Activated CD4-positive, alpha-beta T cell treated with anti-CD3 and anti-CD28 coated beads for 24 hours (primary cell): ENCODE results near the gene THAP4.
"Not testable (repeated sequence)": the region's sequence is repeated elsewhere in the genome, so short reads cannot be mapped to it uniquely, and the experiment has no call there.

Experiments
- DNase-seq, 2 donors: peaks; one replicate each; pipeline ENCODE4 v3.0.0-alpha.2; 2020; ENCODE audit warnings: low read depth in 2 of 2

Gene THAP4

DNA sequence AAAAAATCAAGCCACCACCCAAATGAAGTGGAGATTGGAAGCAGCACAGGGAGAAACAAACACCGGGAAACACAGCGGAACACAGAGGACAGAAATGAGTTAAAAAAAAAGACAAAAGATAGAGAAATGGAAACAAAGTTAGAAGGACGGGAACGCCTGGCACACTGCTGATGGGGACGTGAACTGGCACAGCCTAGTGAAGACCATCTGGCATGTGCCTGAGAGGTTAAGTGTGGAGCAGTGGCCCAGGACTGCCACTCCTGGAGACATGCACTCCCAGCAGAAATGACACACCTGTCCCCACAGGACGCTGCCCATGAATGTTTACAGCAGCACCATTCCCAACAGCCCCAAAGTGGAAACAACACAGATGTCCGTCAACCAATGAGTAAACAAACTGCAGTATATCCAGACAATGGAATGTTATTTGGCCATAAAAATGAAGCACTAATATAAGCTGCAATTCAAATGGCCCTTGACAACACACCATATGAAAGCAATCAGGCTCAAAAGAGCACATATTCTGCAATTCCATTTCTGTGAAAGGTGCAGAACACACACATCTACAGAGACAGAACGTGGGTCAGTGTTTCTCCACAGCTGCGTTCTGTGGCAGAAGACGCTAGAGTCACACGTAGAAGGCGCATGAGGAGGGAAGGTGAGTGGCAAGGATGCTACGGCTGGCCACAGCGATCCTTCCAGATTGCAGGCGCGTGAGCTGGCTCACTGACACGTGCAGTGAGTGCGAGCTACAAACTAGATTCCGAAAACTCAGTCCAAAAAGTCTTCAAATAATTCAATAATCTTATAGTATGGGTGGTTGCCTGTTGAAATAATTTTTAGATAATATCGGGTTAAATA, 24.6 kb downstream of the THAP4 start:
- DNase-seq: no peak

DNA sequence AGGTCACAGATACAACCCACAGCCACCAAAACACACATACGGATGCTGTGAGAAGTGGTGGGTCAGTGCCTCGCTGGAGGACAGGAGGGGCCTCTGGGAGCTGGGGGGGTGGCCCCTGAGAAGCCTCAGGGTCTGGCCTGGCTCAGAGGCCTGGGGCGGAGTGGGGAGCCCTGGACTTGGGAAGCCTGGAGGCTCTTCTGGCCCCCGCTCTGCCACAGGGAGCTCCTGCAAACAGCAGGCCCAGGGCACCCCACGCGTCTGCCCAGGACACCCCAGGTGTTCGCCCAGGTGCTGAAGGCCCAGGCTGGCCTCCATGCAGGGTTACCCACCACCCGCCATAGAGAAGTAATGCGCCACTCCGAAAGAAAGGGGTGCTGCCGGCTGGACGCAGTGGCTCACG, 25.9 kb downstream of the THAP4 start:
- no peak for DNase-seq

DNA sequence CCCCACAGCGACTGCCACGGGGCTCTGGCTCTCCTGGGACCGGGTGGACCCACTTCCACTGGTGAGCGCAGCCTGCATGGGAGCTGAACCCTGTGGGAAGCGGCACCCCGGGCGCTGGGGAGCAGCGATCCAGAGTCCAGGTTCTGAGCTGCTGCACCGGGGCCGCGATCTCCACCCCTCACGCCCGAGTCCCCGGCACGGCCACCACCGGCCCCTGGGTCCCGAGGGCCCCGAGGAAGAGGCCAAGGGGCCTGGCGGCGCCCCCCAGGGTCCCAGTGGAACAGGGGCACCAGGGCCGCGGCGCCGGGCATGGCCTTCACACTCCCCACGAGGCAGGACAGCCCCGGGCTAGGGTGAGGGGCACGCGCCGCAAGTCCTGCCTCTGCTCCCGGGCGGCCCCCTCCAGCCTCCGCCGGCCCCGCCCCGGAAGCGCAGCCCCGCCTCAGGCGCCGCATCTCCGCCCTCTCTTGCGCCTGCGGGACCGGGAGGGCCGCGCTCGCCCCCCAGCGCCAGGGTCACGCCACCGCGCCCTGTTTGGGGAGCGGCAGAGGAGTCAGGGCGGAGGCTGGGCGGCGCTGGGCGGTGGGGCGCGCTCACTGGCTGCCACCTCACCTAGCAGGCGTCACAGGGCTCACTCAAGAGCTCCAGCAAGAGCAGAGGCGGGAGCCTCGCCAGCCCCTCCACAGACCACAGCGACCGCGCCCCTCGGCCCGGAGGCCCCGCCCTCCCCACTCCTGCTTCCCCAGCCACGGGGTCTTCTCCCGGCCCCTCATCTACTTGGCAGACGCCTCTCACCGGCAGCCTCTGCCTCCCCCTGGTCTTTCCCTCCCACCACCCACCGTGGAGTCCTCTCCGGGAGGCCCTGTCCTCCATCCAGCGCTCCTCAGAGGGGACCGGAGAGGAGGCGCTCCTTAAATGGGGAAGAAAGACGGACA, 26.8 kb downstream of the THAP4 start:
- peak; percentile 80 to 86 for DNase-seq

DNA sequence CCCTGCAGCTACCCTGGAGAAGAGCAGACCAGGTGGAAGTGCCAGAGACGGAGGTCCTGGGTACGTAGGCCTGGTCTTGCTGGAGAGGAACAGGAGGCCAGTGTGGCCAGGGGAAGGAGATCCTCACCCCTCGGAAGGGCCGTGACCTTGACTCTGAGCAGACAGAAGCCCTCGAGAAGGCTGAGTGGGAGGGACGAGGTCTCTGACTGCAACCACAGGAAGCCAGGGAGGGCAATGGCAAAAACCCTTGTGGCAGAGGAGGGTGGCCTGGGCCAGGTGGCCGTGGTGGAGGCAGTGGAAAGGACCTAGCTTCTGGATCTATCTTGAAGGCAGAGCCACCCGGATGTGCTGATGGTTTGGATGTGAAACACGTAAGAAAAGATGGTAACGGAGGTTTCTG, 28.1 kb downstream of the THAP4 start:
- DNase-seq: no peak

DNA sequence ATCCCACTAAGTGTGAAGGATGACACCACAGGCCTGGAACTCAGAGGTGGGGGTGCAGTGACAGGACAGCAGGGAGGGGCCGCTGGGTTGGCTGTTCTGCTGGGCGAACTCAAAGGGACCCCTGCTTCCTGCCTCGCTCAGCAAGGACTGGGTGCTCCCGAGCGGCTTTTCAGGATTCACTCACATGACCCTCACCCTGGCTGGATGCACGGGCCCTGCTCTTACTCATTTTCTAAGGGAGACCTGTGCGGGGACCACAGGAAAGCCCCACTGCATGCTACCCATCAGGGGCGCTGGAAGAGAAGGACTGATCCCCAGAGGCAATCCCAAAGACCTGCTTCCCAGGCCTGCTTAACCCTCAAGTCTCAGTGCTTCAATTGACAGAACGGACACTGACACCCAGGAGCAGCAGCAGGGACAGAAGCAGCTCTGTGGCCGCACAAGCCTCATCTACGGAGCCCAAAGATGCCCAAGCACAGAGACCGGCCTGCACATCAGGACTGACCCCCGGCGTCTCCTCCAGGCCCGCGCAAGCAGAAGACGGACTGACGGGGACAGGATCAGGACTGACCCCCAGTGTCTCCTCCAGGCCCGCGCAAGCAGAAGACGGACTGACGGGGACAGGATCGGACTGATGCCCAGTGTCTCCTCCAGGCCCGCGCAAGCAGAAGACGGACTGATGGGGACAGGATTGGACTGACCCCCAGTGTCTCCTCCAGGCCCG, 29.6 kb downstream of the THAP4 start:
- no peak for DNase-seq

DNA sequence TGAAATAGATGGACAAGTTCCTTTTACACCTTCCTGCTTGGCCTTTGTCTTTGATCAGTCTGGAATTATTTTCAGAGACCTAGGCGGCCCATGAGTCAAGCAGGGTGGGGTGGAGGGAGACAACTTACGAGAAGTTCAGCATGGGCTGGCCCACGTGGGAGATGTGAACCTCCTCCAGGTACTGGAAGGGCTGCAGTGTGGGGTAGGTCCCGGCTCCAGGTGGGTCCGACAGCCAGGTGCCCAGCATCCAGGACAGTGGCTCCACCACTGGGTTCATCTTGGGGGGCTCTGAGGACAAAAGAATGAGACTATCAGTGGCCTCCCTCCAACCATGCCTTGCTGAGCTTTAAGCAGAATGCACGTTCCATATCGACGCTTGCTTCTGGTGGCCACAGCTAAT, 30.8 kb downstream of the THAP4 start:
- no peak for DNase-seq

DNA sequence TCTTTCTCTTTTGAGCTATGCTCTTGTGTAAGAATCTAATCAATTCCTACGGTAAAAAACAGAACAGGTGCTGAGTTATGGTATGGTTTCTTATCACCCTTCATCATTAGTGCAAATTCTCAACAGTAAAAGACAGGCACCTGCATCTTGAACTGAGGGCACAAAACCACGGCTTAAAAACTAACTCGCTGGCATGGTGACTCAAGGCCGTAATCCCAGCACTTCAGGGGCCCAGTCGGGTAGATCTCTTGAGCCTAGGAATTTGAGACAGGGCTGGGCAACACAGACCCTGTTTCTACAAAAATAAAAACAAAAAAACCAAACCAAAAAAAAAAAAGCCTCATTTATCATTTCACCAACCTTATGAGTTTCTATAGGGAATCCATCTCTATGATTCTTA, 33.3 kb downstream of the THAP4 start:
- DNase-seq: no peak

DNA sequence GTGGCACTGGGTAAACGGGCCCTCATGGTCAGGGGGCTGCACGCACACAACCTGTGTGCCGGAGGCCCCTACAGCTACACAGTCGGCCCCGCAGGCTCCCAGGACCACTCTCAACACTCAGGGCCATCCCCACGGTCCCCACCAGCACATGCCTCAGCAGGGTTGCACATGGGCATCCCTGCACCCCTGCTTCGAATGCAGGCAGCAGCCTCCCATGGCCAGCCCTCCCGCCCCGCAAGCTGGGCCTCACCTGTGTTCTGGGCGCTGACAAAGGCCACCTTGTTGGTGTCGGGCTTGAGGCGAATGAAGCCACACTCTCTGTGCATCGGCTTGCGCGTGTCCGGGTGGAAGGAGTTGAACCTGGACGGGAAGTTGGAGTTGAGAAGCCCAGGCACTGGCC, 34.2 kb downstream of the THAP4 start:
- no peak for DNase-seq

DNA sequence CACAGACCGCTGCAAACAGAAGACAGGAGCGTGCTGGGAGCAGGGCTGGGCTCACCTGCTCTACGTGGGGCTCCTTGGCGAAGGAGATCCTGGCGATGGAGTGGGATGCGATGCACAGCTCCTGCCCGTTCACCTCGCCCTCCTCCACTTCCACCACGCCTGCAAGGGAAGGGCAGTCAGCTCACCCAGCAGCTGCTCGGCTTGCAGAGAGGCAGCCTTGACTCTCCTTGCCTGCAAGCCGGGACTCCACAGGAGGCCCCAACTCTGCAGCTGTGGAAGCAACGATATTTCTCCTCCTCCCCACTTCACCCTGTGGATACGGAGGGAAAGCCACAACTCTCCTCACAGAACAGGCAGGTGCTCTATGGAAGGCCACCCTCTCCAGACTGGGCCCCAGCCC, 35.1 kb downstream of the THAP4 start:
- no peak for DNase-seq

DNA sequence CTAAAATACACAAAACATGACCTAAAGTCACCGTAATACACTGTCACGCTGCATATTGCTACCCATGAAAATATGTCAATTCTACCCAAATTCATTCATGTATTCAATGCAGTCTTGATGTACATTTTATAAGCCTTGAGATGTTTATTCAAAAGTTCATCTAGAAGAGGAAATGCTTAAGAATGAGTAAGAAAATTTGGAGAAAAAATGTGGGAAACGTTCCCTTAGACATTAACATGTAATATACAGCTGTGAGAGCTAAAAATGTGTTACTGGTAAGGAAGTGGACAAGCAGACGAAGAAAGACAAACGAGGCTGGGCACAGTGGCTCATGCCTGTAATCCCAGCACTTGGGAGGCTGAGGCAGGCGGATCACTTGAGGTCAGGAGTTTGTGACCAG, 37.3 kb downstream of the THAP4 start:
- no peak for DNase-seq

DNA sequence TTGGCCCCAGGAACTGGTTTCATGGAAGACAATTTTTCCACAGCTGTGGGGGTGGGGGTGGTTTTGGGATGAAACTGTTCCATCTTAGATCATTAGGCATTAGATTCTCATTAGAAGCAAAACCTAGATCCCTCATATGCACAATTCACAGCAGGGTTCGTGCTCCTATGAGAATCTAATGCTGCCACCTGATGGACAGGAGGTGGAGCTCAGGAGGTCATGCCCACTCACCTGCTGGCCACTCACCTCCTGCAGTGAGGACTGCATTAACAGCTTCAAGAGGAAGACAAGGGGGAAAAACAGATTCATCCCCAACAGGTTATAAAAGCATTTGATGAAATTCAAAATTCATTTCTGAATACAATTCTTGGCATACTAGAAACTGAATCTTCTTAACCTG, 38.5 kb downstream of the THAP4 start:
- no peak for DNase-seq

DNA sequence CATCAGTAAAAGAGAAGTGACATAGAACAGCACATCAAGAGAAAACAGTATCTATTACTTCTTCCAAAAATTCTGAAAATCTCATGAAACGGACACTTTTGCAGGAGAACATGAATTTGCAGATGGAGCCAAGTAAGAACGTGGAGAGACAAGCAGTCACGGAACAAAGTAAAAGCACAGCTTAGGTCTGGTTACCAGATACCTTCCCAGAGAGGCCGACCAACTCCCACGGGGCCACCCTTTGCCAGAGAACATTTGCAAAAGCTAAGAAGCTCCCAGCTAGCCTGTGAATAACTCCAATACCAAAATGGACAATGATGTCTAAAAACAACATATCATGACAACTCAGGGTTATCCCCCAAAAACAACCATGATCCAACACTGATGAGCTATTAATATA, 38.9 kb downstream of the THAP4 start:
- no peak for DNase-seq

DNA sequence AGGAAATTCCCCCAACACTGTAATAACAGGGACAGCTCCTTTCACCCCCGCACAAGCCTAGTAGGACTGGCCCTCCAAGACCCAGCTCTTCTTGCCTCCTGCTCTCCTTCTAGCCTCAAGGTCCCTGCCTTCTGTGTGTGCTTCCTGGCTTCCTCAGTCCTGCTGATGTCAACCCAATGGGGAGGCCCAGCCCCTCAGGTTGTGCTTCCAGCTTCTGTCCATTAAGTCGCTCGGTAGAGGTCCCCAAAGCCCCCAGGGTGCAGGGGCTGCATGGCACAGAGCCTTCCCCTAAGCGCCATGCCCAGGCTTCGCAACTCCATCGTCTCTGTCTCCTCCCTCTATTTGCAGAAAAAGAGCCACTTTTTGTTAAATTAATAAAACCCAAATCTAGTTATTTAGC, 39.4 kb downstream of the THAP4 start:
- DNase-seq: no peak

DNA sequence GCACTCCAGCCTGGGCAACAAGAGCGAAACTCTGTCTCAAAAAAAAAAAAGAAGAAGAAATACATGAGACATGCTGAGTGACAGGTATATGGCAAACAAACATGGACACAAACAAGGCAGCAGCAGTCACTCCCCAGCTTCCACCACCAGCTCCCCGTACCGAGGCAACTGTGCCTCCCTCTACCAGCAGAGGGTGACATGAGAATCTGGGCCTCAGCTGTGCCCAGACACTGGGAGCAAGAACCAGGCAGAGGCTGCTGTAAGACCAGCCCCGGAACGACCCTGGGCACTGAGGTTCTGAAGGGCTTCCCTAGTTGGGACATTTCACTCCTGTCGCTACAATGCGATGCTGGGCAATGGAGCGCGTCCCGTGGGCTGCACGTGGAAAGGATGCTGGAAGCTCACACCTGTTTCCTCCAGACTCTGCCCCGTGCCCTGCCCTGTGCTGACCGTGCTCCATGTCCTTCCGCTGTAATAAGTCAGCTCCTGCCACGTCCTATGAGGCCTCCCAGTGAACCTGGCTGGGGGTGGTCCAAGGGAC, 41.3 kb downstream of the THAP4 start:
- DNase-seq: no peak

DNA sequence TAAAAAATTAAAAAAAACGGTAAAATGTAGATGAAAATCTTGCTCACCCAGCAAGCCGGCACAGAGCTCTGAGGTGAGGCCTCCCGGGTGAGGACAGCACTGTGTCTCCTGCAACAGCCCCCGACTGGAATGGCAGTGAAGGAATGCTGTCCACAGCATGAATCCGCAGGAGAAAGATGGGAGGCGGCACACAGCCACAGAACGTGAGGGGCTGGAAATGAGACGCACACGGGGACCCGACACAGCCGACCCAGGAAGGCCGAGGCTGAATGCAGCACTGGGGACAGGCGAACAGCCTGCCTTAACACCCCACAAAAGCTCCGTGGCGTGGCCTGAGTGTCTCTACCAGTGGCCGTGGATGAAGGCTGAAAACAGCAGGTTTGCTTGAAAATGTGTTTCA, 43.7 kb downstream of the THAP4 start:
- DNase-seq: no peak

DNA sequence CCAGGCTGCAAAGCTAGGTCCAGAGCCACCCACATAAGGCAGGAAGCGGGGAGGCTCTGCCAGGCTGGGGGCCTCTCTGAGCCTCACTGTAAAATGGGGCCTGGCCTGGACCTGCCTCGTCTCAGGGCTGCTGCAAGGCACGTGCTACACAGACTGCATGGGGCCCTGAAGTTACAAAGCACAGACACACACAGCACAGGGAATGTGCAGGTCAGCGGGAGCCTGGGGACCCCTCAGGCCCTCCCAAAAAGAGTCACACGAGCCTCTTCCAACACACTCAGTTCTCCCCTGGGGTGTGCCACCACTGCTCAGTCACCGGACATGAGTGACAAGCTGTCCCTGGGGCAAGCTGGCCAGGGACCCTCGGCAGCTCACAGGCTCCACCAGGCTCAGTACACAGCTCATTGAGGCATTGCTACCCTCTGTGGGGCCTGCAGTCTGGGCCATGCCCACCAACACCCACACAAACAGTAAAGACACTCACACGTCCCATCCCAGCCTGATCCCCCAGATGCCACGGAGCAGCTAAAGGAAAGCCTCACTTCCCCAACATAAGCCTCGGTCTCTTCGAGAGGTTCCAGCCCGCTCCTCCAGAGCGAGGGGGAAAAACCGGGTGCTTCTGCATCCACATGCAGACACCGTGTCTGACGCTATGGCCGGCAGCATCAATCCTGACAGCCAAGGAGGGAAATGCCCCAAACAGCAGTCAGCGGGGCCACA, 44.7 kb downstream of the THAP4 start:
- no peak for DNase-seq

DNA sequence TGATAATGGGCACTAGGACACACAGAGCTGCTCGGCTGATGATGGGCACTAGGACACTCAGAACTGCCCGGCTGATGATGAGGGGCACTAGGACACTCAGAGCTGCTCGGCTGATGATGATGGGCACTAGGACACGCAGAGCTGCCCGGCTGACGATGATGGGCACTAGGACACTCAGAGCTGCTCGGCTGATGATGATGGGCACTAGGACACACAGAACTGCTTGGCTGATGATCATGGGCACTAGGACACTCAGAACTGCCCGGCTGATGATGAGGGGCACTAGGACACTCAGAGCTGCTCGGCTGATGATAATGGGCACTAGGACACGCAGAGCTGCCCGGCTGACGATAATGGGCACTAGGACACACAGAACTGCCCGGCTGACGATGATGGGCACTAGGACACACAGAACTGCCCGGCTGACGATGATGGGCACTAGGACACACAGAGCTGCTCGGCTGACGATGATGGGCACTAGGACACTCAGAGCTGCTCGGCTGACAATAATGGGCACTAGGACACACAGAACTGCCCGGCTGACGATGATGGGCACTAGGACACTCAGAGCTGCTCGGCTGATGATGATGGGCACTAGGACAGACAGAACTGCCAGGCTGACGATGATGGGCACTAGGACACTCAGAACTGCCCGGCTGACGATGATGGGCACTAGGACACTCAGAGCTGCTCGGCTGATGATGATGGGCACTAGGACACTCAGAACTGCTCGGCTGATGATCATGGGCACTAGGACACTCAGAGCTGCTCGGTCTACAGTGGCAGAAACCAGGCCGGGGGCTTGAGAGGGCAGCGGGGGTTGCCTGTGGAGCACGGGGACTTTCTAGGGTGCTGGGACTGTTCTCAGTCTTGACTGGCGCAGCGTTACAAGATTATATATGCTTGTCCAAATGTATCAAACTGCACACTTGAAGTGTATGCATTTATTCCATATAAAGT, 46.2 kb downstream of the THAP4 start:
- DNase-seq: not testable (repeated sequence)

DNA sequence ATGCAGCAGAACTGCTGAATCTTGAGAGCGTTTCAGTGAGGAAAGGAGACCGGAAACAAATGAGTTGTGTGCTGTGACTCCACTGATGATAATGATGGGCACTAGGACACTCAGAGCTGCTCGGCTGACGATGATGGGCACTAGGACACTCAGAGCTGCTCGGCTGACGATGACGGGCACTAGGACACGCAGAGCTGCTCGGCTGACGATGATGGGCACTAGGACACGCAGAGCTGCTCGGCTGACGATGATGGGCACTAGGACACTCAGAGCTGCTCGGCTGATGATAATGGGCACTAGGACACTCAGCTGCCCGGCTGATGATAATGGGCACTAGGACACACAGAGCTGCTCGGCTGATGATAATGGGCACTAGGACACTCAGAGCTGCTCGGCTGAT, 47.1 kb downstream of the THAP4 start:
- not testable (repeated sequence) for DNase-seq

DNA sequence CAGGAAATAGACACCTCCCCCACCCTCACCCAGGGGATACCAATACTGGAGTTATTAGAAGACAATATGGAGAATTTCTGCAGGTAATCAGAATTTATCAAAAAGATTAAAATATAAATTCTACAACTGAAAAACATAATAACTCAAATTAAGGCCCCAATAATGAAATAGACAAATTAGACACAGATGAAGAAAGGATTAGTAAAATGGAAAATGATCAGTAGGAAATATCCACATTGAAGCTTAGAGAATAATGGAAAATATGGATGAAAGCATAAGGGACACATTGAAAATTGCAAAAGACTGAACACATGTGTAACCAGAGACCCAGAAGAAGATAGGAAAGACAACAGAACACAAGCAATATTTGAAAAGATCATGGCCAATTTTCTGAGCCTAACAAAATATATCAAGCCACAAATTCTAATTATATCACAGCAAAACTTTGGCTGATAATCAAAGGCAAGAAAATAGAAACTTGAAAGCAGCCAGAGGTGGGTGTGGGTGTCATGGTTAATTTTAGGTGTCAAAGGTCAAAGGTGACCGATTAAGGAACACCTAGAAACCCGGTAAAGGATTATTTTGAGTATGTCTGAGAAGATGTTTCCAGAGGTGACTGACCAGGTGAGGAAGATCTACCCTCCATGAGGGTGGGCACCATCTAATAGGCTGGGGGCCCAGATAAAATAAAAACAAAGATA, 50.2 kb downstream of the THAP4 start:
- DNase-seq: no peak
